Activated B cell treated with CpG ODN at 0.5 μM for 24 hours (primary cell): Measurements from ENCODE around the gene OTUD4. TPM values are rescaled to one million over a fixed set of nuclear protein-coding genes. Genes with fewer than 3 reads are reported as not detected.

ENCODE experiments used
- ATAC-seq: fragments of 200-7000 bp; cut with Tn5 transposase; one replicate; pipeline ENCODE4 v1.10.0; 2021; ENCODE audit warnings: low read depth, mild to moderate bottlenecking, moderate library complexity
- CTCF ChIA-PET: fragments of 350-600 bp; sonication (Branson Sonifier 250); formaldehyde crosslinking; loops from one replicate; lab custom pipeline; 2021; ENCODE audit warnings: antibody characterized with exemption; lab: Charles Lee
- POLR2A ChIA-PET: fragments of 350-600 bp; sonication (Branson Sonifier 250); formaldehyde crosslinking; loops from one replicate; lab custom pipeline; 2021; ENCODE audit warnings: antibody characterized with exemption; lab: Charles Lee
- DNase-seq: peaks from one replicate; pipeline ENCODE4 v3.0.0; 2022
- H3K27ac Mint-ChIP-seq: one replicate; pipeline ENCODE4 v1.8.0; 2020; ENCODE audit warnings: mixed read lengths
- H3K27me3 Mint-ChIP-seq: one replicate; pipeline ENCODE4 v1.8.0; 2021; ENCODE audit warnings: mixed read lengths
- H3K36me3 Mint-ChIP-seq: one replicate; pipeline ENCODE4 v1.8.0; 2021; ENCODE audit warnings: low read depth, mixed read lengths
- H3K4me1 Mint-ChIP-seq: one replicate; pipeline ENCODE4 v1.8.0; 2021; ENCODE audit warnings: mixed read lengths
- H3K4me3 Mint-ChIP-seq: one replicate; pipeline ENCODE4 v1.8.0; 2020; ENCODE audit warnings: mild to moderate bottlenecking, mixed read lengths
- H3K9me3 Mint-ChIP-seq: one replicate; pipeline ENCODE4 v1.8.0; 2020; ENCODE audit warnings: mixed read lengths
- intact Hi-C: fragments of 100-400 bp; cut with micrococcal nuclease; formaldehyde crosslinking; loops from one replicate; pipeline ENCODE4 v1.15.1; 2024
- total RNA-seq: library from RNA; stranded (reverse); gene quantifications from 2 replicates; pipeline ENCODE4 v1.2.3, GENCODE V29; 2022
- TF ChIP-seq, protein P1 (sequence below): fragments of 200-600 bp; IDR thresholded peaks from one replicate; pipeline ENCODE4 v1.8.0; 2022; ENCODE audit warnings: antibody characterized with exemption, mild to moderate bottlenecking

Gene OTUD4
- total RNA-seq, 1 donor from 2014 or later, result 47.3 TPM

DNA sequence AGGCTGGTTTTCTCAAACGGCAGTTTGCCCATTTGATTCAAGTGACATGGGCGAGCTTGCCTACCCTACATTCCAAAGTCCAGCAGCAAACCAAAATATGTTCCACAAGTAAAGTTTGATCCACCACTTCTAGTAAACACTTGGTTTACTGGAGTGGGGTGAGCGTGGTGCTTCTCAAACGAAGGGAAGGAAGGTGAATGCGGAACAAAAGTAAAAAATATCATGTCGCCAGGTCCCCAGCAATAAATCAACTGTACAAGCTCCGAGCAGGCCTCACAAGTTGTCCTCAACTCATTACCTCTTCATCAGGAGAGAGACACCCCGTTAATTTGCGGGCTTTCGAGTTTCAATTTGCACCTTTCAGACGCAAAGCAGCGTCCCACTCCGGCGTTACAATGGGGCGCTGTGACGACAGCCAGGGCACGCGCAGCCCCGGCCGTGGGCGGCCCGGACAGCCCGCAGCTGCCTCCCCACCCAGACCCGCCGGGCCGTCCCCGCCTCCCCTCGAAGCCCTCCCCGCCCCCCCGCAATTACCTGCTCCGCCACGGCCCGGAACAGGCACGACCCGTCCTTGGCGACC, 1.0 kb downstream of the OTUD4 start:
- H3K27me3 Mint-ChIP-seq, result no peaks in the 10 kb centered on the region
- H3K4me3 Mint-ChIP-seq, result peak overlapping the region; percentile 89
- H3K9me3 Mint-ChIP-seq, result no peaks in the 10 kb centered on the region
- peaks cover 36% of the 10 kb centered on the region for H3K4me1 Mint-ChIP-seq
- intact Hi-C loops, result loop anchor here (1.0 to 5.0 kb wide), 3 partner anchors 10 to 1992 kb away; partner anchors contain the start of gene LSM6
- H3K36me3 Mint-ChIP-seq, result peaks cover 13% of the 10 kb centered on the region
- ChIA-PET POLR2A (interaction anchor here (0.6 to 3.7 kb wide), 6 partner anchors 10 to 440 kb away, joined by 3 to 37 read pairs (median 6); partner anchors contain the start of genes ABCE1, ANAPC10 and MMAA), CTCF (no interaction called here)
- H3K27ac Mint-ChIP-seq, result peak overlapping the region; percentile 93
- DNase-seq (peak; percentile 66), ATAC-seq (peak; percentile 38)
- TF ChIP-seq, protein P1, sequence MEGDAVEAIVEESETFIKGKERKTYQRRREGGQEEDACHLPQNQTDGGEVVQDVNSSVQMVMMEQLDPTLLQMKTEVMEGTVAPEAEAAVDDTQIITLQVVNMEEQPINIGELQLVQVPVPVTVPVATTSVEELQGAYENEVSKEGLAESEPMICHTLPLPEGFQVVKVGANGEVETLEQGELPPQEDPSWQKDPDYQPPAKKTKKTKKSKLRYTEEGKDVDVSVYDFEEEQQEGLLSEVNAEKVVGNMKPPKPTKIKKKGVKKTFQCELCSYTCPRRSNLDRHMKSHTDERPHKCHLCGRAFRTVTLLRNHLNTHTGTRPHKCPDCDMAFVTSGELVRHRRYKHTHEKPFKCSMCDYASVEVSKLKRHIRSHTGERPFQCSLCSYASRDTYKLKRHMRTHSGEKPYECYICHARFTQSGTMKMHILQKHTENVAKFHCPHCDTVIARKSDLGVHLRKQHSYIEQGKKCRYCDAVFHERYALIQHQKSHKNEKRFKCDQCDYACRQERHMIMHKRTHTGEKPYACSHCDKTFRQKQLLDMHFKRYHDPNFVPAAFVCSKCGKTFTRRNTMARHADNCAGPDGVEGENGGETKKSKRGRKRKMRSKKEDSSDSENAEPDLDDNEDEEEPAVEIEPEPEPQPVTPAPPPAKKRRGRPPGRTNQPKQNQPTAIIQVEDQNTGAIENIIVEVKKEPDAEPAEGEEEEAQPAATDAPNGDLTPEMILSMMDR, result no peak

DNA sequence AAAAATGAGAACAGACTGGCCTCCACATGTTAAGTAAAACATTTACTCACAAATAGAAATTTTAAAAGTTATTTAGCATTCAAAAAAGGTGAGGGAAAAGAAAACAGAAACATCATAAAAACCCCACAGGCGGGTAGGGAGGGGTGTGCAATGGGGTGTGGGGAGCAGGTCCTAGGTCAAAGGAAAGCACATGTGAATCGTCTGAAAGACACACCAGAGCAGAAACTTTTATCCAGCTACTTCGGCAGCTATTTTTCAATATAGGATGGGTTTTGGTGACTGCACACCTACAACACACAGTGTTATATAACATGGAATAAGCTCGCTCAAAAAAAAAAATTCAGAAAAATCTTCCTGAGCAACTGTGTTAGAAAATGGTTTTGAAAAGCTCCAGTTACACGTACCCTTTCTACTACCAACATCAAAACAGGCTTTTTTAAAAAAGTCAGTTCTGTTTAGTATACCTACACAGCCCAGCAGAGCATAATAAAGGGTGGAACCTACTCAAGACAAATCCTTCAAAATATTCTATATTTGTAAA, 1.6 kb downstream of the OTUD4 start:
- Mint-ChIP-seq H3K27ac (peak overlapping the region; percentile 93), H3K9me3 (no peaks in the 10 kb centered on the region), H3K27me3 (no peaks in the 10 kb centered on the region), H3K4me3 (peak overlapping the region; percentile 89), H3K4me1 (peaks cover 38% of the 10 kb centered on the region), H3K36me3 (peaks cover 18% of the 10 kb centered on the region)
- POLR2A ChIA-PET, result interaction anchor here (0.6 to 3.7 kb wide), 7 partner anchors 10 to 440 kb away, joined by 3 to 37 read pairs (median 5); partner anchors contain the start of genes ABCE1, ANAPC10 and MMAA
- CTCF ChIA-PET, result no interaction called here
- intact Hi-C loops, result loop anchor here (1.0 to 5.0 kb wide), 3 partner anchors 10 to 1992 kb away; partner anchors contain the start of gene LSM6
- DNase-seq (no peak), ATAC-seq (no peak)
- TF ChIP-seq, protein P1, result no peak

DNA sequence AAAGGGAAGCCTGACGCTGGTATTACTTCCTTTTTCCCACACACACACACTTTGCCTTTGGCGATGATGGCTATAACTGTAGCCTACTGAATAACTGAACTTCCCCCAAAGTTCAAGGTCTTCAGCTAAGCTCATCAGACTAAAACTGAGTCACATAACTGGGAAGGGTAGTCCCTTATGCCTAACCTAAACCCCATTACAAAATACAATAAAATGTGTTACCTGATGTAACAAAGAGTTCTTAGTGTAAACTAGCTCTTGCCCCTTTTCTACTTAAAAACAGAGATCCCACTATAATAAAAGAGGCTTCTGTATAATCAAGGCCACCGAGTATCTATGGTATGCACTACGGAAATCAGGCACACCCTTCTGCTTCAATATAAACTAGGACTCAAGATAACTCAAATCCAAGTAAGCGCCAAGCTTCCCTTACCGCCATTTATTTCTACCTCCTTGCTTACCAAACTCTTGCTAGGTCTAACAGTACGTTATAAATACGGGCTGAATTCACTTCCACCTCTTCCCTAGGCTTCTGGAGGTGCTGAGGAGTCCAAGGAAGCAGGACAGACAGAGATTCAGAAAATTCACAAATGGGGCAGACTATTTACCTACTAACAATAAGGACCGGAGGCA, 2.4 kb downstream of the OTUD4 start:
- Mint-ChIP-seq H3K36me3 (peaks cover 21% of the 10 kb centered on the region), H3K9me3 (no peaks in the 10 kb centered on the region), H3K4me3 (peak overlapping the region; percentile 89), H3K27me3 (no peaks in the 10 kb centered on the region), H3K27ac (peak overlapping the region; percentile 93), H3K4me1 (peaks cover 41% of the 10 kb centered on the region)
- TF ChIP-seq, protein P1, result no peak
- ChIA-PET CTCF (interaction anchor here (1.2 kb wide), 1 partner anchor 439 kb away, joined by 4 read pairs; no protein-coding TSS in a partner anchor), POLR2A (interaction anchor here (1.1 to 3.7 kb wide), 5 partner anchors 9 to 441 kb away, joined by 3 to 37 read pairs (median 8); partner anchors contain the start of genes ABCE1, ANAPC10 and MMAA)
- no peak for ATAC-seq
- DNase-seq, result no peak
- intact Hi-C loops, result loop anchor here (2.0 to 5.0 kb wide), 3 partner anchors 23 to 1991 kb away; partner anchors contain the start of gene LSM6

DNA sequence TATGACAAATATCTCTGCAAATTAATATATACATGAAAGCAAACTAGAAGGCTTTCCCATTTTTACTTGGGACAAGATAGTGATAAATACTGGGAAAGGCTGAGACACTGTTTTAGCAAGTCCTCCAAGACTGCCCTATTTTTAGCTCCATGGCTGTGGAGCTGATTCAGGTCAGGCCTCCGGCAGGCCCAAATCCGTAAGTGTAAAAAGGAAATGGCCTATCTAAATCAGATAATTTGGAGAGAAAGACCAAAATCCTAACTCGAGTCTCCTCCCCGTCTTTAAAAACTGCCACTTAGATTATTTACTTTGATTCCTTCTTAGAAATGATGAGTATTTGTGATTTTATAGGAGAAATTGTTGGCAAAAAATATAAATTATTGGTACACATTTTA, 2.9 kb downstream of the OTUD4 start:
- TF ChIP-seq, protein P1, result no peak
- ATAC-seq (no peak), DNase-seq (no peak)
- Mint-ChIP-seq H3K27ac (peak overlapping the region; percentile 93), H3K27me3 (no peaks in the 10 kb centered on the region), H3K36me3 (peaks cover 25% of the 10 kb centered on the region), H3K9me3 (no peaks in the 10 kb centered on the region), H3K4me3 (peak overlapping the region; percentile 89), H3K4me1 (peaks cover 41% of the 10 kb centered on the region)
- ChIA-PET CTCF (interaction anchor here (1.2 kb wide), 1 partner anchor 440 kb away, joined by 4 read pairs; no protein-coding TSS in a partner anchor), POLR2A (interaction anchor here (1.1 to 3.7 kb wide), 5 partner anchors 8 to 442 kb away, joined by 3 to 37 read pairs (median 8); partner anchors contain the start of genes ABCE1, ANAPC10 and MMAA)
- intact Hi-C loops, result loop anchor here (2.0 to 5.0 kb wide), 3 partner anchors 23 to 1990 kb away; partner anchors contain the start of gene LSM6
